Measurements from ENCODE around the gene DIAPH2. TPM values are rescaled to one million over a fixed set of nuclear protein-coding genes. Genes with fewer than 3 reads are reported as not detected.

DIAPH2 gene
- total RNA-seq, 4 donors from 2014 or later, result 12.1 to 41.6 (median 29.1) TPM

DNA sequence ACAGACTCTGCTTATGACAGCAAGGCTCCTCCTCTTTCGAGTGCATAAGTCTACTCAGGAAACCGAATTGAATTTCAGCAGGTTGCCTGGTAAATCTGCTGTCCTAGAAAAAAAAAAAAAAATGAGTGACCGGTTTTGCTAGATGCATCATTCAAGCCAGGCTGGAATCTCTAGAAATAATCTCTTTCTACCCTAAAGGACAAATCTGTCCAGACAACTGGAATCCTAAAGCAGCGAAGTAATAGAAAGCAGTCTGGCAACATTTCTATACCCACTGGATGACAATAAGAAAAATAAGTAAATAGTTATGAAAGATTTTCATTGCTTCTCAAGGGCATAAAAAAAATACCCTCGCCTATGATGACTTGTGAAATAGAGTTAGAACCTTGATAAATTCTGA lies 902.5 kb downstream of the DIAPH2 start:
- H3K36me3 ChIP-seq, result no peaks in the 10 kb centered on the region
- H3K9me3 ChIP-seq, result no peaks in the 10 kb centered on the region
- H3K27me3 ChIP-seq, result no peaks in the 10 kb centered on the region
- DNase-seq (no peak), ATAC-seq (no peak)
- no peak overlapping the region for H3K4me3 ChIP-seq
- no peak for TF ChIP-seq POLR2A (IDR thresholded peaks at IDR 0.05)
- TF ChIP-seq, protein P1, sequence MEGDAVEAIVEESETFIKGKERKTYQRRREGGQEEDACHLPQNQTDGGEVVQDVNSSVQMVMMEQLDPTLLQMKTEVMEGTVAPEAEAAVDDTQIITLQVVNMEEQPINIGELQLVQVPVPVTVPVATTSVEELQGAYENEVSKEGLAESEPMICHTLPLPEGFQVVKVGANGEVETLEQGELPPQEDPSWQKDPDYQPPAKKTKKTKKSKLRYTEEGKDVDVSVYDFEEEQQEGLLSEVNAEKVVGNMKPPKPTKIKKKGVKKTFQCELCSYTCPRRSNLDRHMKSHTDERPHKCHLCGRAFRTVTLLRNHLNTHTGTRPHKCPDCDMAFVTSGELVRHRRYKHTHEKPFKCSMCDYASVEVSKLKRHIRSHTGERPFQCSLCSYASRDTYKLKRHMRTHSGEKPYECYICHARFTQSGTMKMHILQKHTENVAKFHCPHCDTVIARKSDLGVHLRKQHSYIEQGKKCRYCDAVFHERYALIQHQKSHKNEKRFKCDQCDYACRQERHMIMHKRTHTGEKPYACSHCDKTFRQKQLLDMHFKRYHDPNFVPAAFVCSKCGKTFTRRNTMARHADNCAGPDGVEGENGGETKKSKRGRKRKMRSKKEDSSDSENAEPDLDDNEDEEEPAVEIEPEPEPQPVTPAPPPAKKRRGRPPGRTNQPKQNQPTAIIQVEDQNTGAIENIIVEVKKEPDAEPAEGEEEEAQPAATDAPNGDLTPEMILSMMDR (IDR thresholded peaks at IDR 0.05 in 4 of 5, conservative IDR thresholded peaks at IDR 0.05 in 1 of 5), result no peak
- intact Hi-C loops (cut with DNase I; ENCODE audit: low total_unique reads), result no loop called here
- no peaks in the 10 kb centered on the region for H3K4me1 ChIP-seq
- in situ Hi-C loops (cut with MboI; ENCODE audit: low sequenced_read_pairs in 4 of 4), result no loop called here
- H3K27ac ChIP-seq, result no peak overlapping the region

- H3K27ac ChIP-seq, result no peak overlapping the region
- H3K36me3 ChIP-seq, result no peaks in the 10 kb centered on the region
- TF ChIP-seq, protein P1 (IDR thresholded peaks at IDR 0.05 in 4 of 5, conservative IDR thresholded peaks at IDR 0.05 in 1 of 5), result no peak
- no peak for TF ChIP-seq POLR2A (IDR thresholded peaks at IDR 0.05)
- H3K27me3 ChIP-seq, result no peaks in the 10 kb centered on the region
- ATAC-seq, result no peak
- in situ Hi-C loops (cut with MboI; ENCODE audit: low sequenced_read_pairs in 4 of 4) (no loop called here), intact Hi-C loops (cut with DNase I; ENCODE audit: low total_unique reads) (no loop called here)
- H3K4me1 ChIP-seq, result no peaks in the 10 kb centered on the region
- DNase-seq, result no peak
- no peak overlapping the region for H3K4me3 ChIP-seq
- H3K9me3 ChIP-seq, result no peaks in the 10 kb centered on the region
Observed at GRCh38 chrX:97594646-97595224, 910.1 kb downstream of the DIAPH2 start.

- H3K27ac ChIP-seq, result no peak overlapping the region
- no peaks in the 10 kb centered on the region for H3K27me3 ChIP-seq
- H3K36me3 ChIP-seq, result no peaks in the 10 kb centered on the region
- H3K4me3 ChIP-seq, result no peak overlapping the region
- intact Hi-C loops (cut with DNase I; ENCODE audit: low total_unique reads) (no loop called here), in situ Hi-C loops (cut with MboI; ENCODE audit: low sequenced_read_pairs in 4 of 4) (no loop called here)
- DNase-seq (no peak), ATAC-seq (no peak)
- H3K4me1 ChIP-seq, result no peaks in the 10 kb centered on the region
- no peaks in the 10 kb centered on the region for H3K9me3 ChIP-seq
- TF ChIP-seq, protein P1 (IDR thresholded peaks at IDR 0.05 in 4 of 5, conservative IDR thresholded peaks at IDR 0.05 in 1 of 5), result no peak
- no peak for TF ChIP-seq POLR2A (IDR thresholded peaks at IDR 0.05)
Observed at GRCh38 chrX:97597954-97598353, 913.3 kb downstream of the DIAPH2 start.

GRCh38 chrX:97602465-97603258 lies 918.0 kb downstream of the DIAPH2 start:
- Histone ChIP-seq H3K27ac (no peak overlapping the region), H3K27me3 (no peaks in the 10 kb centered on the region), H3K9me3 (no peaks in the 10 kb centered on the region), H3K36me3 (no peaks in the 10 kb centered on the region), H3K4me3 (no peak overlapping the region), H3K4me1 (no peaks in the 10 kb centered on the region)
- DNase-seq (no peak), ATAC-seq (no peak)
- intact Hi-C loops (cut with DNase I; ENCODE audit: low total_unique reads) (no loop called here), in situ Hi-C loops (cut with MboI; ENCODE audit: low sequenced_read_pairs in 4 of 4) (no loop called here)
- no peak for TF ChIP-seq POLR2A (IDR thresholded peaks at IDR 0.05)
- TF ChIP-seq, protein P1 (IDR thresholded peaks at IDR 0.05 in 4 of 5, conservative IDR thresholded peaks at IDR 0.05 in 1 of 5), result no peak
